GM21381 (cell line): ENCODE data around the gene USP54.
A peak's percentile ranks its signal among the peaks of the same experiment; 100 is the strongest.
"Not testable (repeated sequence)": the region's sequence is repeated elsewhere in the genome, so short reads cannot be mapped to it uniquely, and the experiment has no call there.

Experiments used
- ATAC-seq: cut with Tn5 transposase; IDR thresholded peaks from one replicate; pipeline ENCODE4 v1.9.1; 2021; ENCODE audit warnings: mild to moderate bottlenecking, moderate library complexity; ENCODE audit not compliant: unreplicated experiment

The USP54 gene

GRCh38 chr10:73590881-73591799, at the start of gene USP54:
TSS of gene USP54 (minus strand) at chr10:73591342. CDS start at chr10:73575658, 15,684 bp downstream.
- no peak for ATAC-seq

DNA sequence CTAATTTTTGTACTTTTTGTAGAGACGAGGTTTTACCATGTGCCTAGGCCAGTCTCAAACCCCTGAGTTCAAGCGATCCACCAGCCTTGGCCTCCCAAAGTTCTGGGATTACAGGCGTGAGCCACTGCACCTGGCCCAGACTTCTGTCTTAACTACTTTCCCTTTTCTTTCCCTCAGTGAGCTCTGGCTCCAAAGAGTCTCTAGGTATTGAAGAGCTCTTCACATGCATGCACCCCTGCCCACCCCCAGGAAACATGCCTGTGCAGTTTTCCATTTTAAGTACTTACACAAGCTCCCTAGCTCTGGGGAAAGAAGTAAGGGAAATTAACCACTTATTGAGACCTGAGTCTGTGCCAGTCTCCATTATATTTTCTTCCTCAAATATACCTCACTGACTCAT, 48.1 kb upstream of the USP54 start:
- ATAC-seq = no peak

DNA sequence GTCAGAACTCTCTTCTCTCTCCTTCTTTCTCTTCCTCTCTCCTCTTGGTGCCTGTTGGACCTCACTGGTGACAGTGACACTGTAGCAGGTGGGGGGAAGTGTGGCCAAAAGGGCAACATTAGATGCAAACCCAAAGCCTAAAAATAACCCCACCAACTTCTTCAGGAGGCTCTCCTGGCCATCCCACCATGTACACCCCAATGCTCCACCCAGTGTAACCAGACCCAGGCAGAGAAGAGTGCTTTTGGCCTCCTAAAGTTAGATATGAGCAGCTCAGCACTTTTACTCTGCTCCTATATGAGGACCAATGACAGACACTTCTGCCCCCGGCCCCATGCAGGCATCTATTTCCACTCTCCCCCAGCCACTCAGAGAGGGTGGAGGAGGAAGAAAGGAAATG, 44.6 kb upstream of the USP54 start:
- no peak for ATAC-seq

DNA sequence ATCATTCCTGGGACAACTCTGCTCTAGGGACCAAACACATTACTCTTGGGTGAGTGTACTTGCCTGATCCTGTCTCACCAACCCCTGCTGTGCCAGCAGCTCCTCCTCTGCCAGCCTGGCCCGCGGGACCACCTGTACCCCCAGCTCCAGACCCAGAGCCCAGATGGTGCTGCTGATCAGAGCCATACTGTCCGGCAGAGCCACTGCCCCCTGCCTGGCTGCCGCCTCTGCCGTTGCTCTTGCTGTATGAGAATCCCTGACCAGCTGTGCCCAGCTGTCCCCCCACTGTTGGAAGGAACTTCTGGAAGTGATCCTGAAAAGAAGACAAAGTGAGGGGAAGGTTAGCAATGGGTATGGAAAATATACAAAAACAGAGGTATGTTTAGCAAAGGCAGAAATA, 43.3 kb upstream of the USP54 start:
- no peak for ATAC-seq

DNA sequence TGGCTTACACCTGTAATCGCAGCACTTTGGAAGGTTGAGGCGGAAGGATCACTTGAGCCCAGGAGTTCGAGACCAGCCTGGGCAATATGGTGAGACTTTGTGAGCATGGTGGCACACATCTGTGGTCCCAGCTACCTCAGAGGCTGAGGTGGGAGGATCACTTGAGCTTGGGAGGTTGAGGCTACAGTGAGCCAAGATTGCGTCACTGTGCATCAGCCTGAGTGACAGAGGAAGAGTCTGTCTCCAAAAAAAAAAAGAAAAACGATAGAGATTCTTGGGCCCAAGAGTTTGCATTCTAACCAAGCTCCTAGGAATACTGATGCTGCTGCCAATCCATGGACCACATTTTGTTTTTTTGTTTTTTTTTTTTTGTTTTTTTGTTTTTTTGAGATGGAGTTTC, 38.0 kb upstream of the USP54 start:
- no peak for ATAC-seq

GRCh38 chr10:73628405-73628804, 37.3 kb upstream of the USP54 start:
- no peak for ATAC-seq

GRCh38 chr10:73627300-73627699, 36.2 kb upstream of the USP54 start:
- no peak for ATAC-seq

DNA sequence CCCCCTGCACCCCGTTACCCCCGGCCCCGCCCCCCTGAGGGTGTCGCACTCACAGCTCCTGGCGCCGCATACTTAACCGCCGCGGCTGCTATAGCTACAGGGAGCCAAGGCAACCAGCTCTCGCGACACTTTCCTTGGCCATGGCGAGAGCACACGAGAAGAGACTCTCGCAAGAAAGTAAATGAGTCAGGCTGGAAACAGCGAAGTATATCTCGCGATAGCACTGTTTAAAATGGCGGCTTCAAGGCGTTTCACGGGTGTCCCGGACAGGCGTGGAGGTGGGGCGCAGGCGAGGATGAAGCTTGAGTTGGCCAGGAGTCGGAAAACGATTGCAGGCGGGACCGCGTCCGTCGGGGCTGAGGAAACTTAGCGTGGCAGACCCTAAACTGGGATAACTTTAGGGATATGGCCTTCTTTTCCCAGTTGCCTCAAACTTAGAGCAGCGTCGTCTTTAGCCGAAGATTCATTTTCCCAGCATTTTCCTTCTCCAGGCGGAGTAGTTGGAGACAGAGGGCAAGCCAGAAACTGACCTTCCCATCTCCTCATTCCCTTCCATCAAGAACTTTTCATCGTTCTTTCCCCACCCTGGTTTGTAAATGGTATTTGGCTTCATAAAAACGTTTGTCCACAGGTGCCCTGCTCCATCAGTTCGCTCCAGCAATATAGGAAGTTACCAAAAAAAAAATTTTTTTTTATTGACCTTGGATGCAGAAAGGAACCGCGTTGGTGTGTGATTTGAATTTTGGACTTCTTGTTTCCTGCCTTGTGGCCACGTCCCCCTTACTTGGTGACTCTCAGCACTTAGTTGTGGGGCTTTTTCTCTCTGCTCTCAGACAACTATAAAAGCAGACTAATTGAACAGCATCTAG, 35.0 kb upstream of the USP54 start:
- ATAC-seq = peak; percentile 97

DNA sequence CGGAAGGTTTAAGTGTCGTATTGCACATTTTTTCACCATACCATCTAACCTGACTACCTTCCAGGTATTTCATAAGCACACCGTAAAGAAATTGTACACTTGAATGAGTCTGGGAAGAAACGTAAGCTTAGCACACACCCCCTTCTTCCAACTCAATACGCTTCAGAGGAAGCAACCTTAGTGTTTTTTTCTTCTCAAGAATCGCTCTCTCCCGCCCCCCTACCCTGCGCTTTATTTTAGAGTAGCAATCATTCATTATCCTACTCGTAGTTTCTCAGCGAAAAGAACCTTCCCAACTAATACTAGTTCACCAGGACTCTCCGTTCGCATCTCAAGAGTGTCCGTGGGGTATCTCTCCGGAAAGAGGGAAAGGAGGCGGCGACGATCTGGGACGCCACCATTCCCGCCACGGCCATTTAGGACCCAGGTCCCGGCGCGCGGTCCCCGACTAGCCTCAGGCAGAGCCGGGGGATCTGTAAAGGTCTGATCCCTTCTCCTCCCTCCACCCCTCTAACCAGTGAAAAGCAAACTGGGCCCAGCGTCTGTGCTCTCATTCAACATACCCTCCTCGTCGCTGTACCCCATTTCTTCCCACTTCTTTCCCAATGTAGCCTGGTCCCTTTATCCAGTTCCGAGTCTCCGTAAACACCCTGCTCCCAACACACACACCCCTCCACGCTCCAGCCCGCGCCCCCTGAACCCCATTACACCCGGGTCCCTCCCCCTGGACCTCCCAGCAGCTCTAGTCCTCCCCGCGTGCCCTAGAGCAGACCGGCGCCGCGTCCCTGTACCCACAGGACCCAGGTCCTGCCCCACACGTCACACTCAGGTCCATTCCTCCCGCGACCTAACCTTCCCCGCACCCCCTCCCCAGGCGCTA, 34.1 kb upstream of the USP54 start:
- ATAC-seq = peak; percentile 33

DNA sequence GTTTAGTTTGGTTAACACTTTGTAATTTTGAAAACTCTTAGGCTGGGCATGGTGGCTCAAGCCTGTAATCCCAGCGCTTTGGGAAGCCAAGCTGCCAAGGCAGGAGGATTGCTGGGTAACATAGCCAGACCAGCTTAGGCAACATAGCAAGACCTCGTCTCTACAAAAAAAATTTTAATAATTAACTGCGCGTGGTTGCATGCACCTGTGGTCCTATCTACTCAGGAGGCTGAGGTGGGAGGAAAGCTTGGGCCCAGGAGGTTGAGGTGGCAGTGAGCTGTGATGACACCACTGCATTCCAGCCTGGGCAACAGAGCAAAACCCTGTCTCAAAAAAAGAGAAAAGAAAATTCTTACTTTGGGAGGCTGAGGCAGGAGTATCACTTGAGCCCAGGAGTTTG, 31.9 kb upstream of the USP54 start:
- no peak for ATAC-seq

- not testable (repeated sequence) for ATAC-seq
These were observed 29.8 kb upstream of the USP54 start for GRCh38 chr10:73620974-73621373.

DNA sequence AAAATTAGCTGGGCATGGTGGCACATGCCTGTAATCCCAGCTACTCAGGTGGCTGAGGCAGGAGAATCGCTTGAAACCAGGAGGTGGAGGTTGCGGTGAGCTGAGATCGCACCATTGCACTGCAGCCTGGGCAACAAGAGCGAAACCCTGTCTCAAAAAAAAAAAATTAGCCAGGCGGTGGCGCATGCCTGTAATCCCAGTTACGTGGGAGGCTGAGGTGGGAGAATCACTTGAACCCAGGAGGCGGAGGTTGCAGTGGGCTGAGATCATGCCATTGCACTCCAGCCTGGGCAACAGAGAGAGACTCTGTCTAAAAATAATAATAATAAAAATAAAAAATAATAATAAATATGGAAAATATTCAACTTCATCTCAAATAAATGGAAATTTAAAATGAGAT, 26.0 kb upstream of the USP54 start:
- ATAC-seq = not testable (repeated sequence)

GRCh38 chr10:73614720-73615119, 23.6 kb upstream of the USP54 start:
- no peak for ATAC-seq

DNA sequence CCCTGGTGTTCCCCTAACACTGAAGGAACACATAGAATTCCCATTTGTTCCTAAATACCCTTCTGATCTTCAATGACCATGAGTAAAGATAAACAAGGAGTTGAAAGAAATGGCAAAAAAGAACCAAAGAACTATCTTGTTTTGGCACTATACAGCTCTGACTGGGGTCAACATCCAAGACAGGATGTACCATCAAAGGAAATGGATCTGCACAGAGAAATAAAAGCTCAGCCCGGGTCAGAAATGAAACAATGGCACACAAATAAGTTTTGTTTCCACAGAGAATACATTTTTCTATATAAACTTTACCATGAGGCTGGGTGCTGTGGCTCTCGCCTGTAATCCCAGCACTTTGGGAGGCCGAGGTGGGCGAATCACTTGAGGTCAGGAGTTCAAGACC, 18.0 kb upstream of the USP54 start:
- no peak for ATAC-seq

GRCh38 chr10:73601486-73601921, 10.4 kb upstream of the USP54 start:
- ATAC-seq = no peak

GRCh38 chr10:73597346-73597745, 6.2 kb upstream of the USP54 start:
- ATAC-seq = no peak

GRCh38 chr10:73593812-73594211, 2.7 kb upstream of the USP54 start:
- no peak for ATAC-seq

DNA sequence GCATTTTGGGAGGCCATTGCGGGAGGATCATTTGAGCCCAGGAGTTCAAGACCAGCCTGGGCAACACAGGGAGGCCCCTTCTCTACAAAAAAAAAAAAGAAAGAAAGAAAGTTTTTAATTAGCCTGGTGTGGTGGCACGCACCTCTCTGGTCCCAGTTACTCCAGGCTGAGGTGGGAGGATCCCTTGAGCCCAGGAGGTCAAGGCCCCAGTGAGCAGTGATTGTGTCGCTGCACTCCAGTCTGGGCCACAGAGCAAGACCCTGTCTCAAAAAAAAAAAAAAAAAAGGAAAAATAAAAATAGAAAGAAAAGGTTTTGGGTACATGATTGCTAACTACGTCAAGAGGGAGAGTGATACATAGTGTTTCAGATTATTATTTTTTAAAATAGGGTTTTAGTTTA, 2.0 kb upstream of the USP54 start:
- no peak for ATAC-seq

GRCh38 chr10:73591935-73592699, 975 bp upstream of the USP54 start:
- no peak for ATAC-seq

DNA sequence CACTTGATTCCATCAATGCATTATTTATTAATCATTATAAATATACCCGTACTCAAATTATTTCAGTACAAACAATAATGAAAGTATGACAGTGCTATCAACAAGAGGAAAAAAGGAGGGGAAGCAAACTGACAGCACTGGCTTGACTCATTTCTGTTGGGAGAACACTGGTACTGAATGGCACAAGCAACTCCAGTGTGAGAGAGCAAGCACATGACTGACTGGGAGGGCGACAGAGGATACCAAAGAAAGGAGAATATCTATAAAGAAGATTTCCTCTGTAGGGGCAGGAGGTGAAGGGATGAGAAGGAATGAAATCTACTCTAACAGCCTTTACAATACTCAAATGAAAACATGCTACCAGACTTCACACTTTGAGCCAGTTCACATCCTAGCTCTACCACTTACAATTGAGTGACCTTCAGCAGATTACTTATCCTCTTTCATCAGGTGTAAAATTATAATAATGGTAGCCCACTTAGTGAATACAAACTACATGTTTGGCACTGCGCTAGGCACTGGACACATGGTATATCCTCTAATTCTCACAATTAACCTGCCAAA, 1.5 kb downstream of the USP54 start:
- no peak for ATAC-seq
